Measurements from ENCODE around the gene TMEM120A.

TMEM120A gene

GRCh38 chr7:75994388-75995051, at the start of gene TMEM120A:
Gene TMEM120A (minus strand): TSS chr7:75994595. CDS start chr7:75994570, 25 bp downstream.
- no peaks in the 10 kb centered on the region for H3K9me2 ChIP-seq (replicated peaks; ENCODE audit: control insufficient read depth, low read length)
- peaks cover 26% of the 10 kb centered on the region for H3K36me3 ChIP-seq (ENCODE audit: control insufficient read depth, low read length)
- peak within 1 kb of the TSS; percentile 83 for H3K4me3 ChIP-seq (ENCODE audit: low read length)
- peaks cover 3% of the 10 kb centered on the region; the same call in 1 of the 2 replicates for H3F3A ChIP-seq (ENCODE audit: control insufficient read depth, insufficient read depth)
- H3K27me3 ChIP-seq (ENCODE audit: control insufficient read depth, low read length) = no peaks in the 10 kb centered on the region
- H3K4me2 ChIP-seq (ENCODE audit: low read length) = peak within 1 kb of the TSS; percentile 79
- no peaks in the 10 kb centered on the region for H3K79me2 ChIP-seq (ENCODE audit: control insufficient read depth, low read length)
- no peaks in the 10 kb centered on the region for H3K9me3 ChIP-seq (ENCODE audit: control insufficient read depth, insufficient read depth, low read length)
- no peaks in the 10 kb centered on the region for H4K20me1 ChIP-seq (ENCODE audit: control insufficient read depth, insufficient read depth, low read depth, low read length)
- H3K27ac ChIP-seq (ENCODE audit: low read depth, low read length) = no peak within 1 kb of the TSS
- TF ChIP-seq EZH2phosphoT487 (IDR thresholded peaks at IDR 0.05; ENCODE audit: borderline replicate concordance, low read length) (no peak), CTCF (IDR thresholded peaks at IDR 0.05; ENCODE audit: low read depth, low read length, poor library complexity, severe bottlenecking) (no peak)
- H3K4me1 ChIP-seq (ENCODE audit: control insufficient read depth, low read length) = peaks cover 18% of the 10 kb centered on the region

- Histone ChIP-seq H3K4me2 (ENCODE audit: low read length) (no peak overlapping the region), H3K36me3 (ENCODE audit: control insufficient read depth, low read length) (peaks cover 23% of the 10 kb centered on the region), H4K20me1 (ENCODE audit: control insufficient read depth, insufficient read depth, low read depth, low read length) (peaks cover 8% of the 10 kb centered on the region; the same call in 1 of the 2 replicates), H3F3A (ENCODE audit: control insufficient read depth, insufficient read depth) (no peaks in the 10 kb centered on the region), H3K4me3 (ENCODE audit: low read length) (no peak overlapping the region), H3K4me1 (ENCODE audit: control insufficient read depth, low read length) (peaks cover 6% of the 10 kb centered on the region; the same call in 1 of the 2 replicates), H3K9me2 (replicated peaks; ENCODE audit: control insufficient read depth, low read length) (no peaks in the 10 kb centered on the region), H3K79me2 (ENCODE audit: control insufficient read depth, low read length) (peaks cover 45% of the 10 kb centered on the region), H3K27me3 (ENCODE audit: control insufficient read depth, low read length) (no peaks in the 10 kb centered on the region), H3K27ac (ENCODE audit: low read depth, low read length) (no peak overlapping the region), H3K9me3 (ENCODE audit: control insufficient read depth, insufficient read depth, low read length) (no peaks in the 10 kb centered on the region)
- TF ChIP-seq CTCF (IDR thresholded peaks at IDR 0.05; ENCODE audit: low read depth, low read length, poor library complexity, severe bottlenecking) (no peak), EZH2phosphoT487 (IDR thresholded peaks at IDR 0.05; ENCODE audit: borderline replicate concordance, low read length) (no peak)
Observed at GRCh38 chr7:76040126-76040525, 45.7 kb upstream of the TMEM120A start.

GRCh38 chr7:76037310-76037709, 42.9 kb upstream of the TMEM120A start:
- H3K27ac ChIP-seq (ENCODE audit: low read depth, low read length) = no peak overlapping the region
- H3K79me2 ChIP-seq (ENCODE audit: control insufficient read depth, low read length) = peaks cover 19% of the 10 kb centered on the region
- no peaks in the 10 kb centered on the region for H3K4me1 ChIP-seq (ENCODE audit: control insufficient read depth, low read length)
- TF ChIP-seq CTCF (IDR thresholded peaks at IDR 0.05; ENCODE audit: low read depth, low read length, poor library complexity, severe bottlenecking) (no peak), EZH2phosphoT487 (IDR thresholded peaks at IDR 0.05; ENCODE audit: borderline replicate concordance, low read length) (no peak)
- H3K9me2 ChIP-seq (replicated peaks; ENCODE audit: control insufficient read depth, low read length) = no peaks in the 10 kb centered on the region
- no peaks in the 10 kb centered on the region for H3F3A ChIP-seq (ENCODE audit: control insufficient read depth, insufficient read depth)
- no peak overlapping the region for H3K4me2 ChIP-seq (ENCODE audit: low read length)
- peaks cover 5% of the 10 kb centered on the region; the same call in 1 of the 2 replicates for H4K20me1 ChIP-seq (ENCODE audit: control insufficient read depth, insufficient read depth, low read depth, low read length)
- no peaks in the 10 kb centered on the region for H3K9me3 ChIP-seq (ENCODE audit: control insufficient read depth, insufficient read depth, low read length)
- no peak overlapping the region for H3K4me3 ChIP-seq (ENCODE audit: low read length)
- peaks cover 16% of the 10 kb centered on the region for H3K36me3 ChIP-seq (ENCODE audit: control insufficient read depth, low read length)
- H3K27me3 ChIP-seq (ENCODE audit: control insufficient read depth, low read length) = no peaks in the 10 kb centered on the region
